K562 (cell line): Measurements from ENCODE around the gene PMM1.

ENCODE experiments used
- CTBP1 ChIP-seq: fragments of 450-650 bp; IDR thresholded peaks from 2 replicates; pipeline ENCODE4 v1.6.1; 2016; ENCODE audit warnings: borderline replicate concordance
- ELF4 ChIP-seq: fragments of 450-650 bp; formaldehyde crosslinking; IDR thresholded peaks from 2 replicates; pipeline ENCODE4 v1.4.0; 2022; ENCODE audit warnings: missing genetic modification characterization
- EZH2 ChIP-seq: IDR thresholded peaks from 2 replicates; pipeline ENCODE4 v1.6.1; 2012; ENCODE audit warnings: low read depth, mild to moderate bottlenecking, inconsistent platforms, low read length, borderline replicate concordance
- LCOR ChIP-seq: sonication (generic); formaldehyde crosslinking; IDR thresholded peaks from 2 replicates; pipeline ENCODE4 v1.8.0; 2022; ENCODE audit warnings: mild to moderate bottlenecking, missing genetic modification reagents
- MYNN ChIP-seq, 2 experiments: sonication (generic); formaldehyde crosslinking in 1 of 2; IDR thresholded peaks; 2 replicates each; pipeline versions ENCODE4 v1.5.0 to v1.6.1; 2016 to 2020; ENCODE audit warnings: antibody characterized with exemption in 1 of 2, missing genetic modification reagents in 1 of 2
- PML ChIP-seq: IDR thresholded peaks from 2 replicates; pipeline ENCODE4 v1.6.1; 2012; ENCODE audit warnings: low read length, inconsistent platforms
- SP1 ChIP-seq: sonication (generic); formaldehyde crosslinking; IDR thresholded peaks from 2 replicates; pipeline ENCODE4 v1.8.1; 2022; ENCODE audit warnings: mild to moderate bottlenecking, missing genetic modification reagents

DNA sequence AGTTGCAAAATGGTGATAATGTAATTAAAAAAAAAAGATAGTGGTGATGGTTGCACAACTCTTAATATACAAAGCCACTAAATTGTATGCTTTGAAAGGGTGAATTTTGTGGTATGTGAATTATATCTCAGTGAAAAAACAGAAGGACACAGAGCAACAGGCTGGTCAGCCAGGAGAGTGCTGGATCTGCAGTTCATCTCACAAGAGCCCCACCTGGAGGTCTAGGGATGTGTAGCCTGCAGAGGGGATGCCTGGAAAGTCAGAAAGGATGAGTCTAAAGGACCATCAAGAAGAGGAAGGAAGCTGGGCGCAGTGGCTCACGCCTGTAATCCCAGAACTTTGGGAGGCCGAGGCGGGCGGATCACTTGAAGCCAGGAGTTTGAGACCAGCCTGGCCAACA is 54.4 kb downstream of the PMM1 start:
- TF ChIP-seq SP1 (CRISPR knock-in tag): no peak
- no peak for TF ChIP-seq MYNN (IDR thresholded peaks at IDR 0.05)
- TF ChIP-seq MYNN (CRISPR knock-in tag; IDR thresholded peaks at IDR 0.05): no peak
- TF ChIP-seq CTBP1: no peak
- TF ChIP-seq LCOR (CRISPR knock-in tag): no peak
- no peak for TF ChIP-seq PML
- no peak for TF ChIP-seq EZH2
- no peak for TF ChIP-seq ELF4
